ENCODE data around the gene IFIT5. TPM values are rescaled to one million over a fixed set of nuclear protein-coding genes. Genes with fewer than 3 reads are reported as not detected.

IFIT5 gene
- total RNA-seq, 2 experiments from 2014 or later: 25.2 to 25.9 TPM

GRCh38 chr10:89369156-89370105 is 44.9 kb upstream of the IFIT5 start:
- Mint-ChIP-seq H3K27me3 (no peaks in the 10 kb centered on the region), H3K9me3 (no peaks in the 10 kb centered on the region), H3K36me3 (ENCODE audit: low read depth) (no peaks in the 10 kb centered on the region), H3K27ac (no peak overlapping the region), H3K4me1 (ENCODE audit: low read depth) (peaks cover 7% of the 10 kb centered on the region), H3K4me3 (no peak overlapping the region)
- ChIA-PET POLR2A (interaction anchor here (1.1 to 1.7 kb wide), 5 partner anchors 22 to 68 kb away, joined by 3 to 12 read pairs (median 6); partner anchors contain the start of genes IFIT2 and IFIT5), CTCF (interaction anchor here (0.5 to 1.8 kb wide), 13 partner anchors 8 to 118 kb away, joined by 3 to 7 read pairs (median 4); partner anchors contain the start of genes IFIT1, IFIT2, IFIT3 and LIPA)
- Histone ChIP-seq H3K27me3 (ENCODE audit: control insufficient read depth in 1 of 2, insufficient read depth in 2 of 2, low read length in 2 of 2) (no peaks in the 10 kb centered on the region), H3K4me1 (ENCODE audit: insufficient read depth, low read length) (peaks cover 7% of the 10 kb centered on the region), H3K9me3 (ENCODE audit: control insufficient read depth in 1 of 2, insufficient read depth in 1 of 2, low read length in 2 of 2) (no peaks in the 10 kb centered on the region), H3K4me3 (ENCODE audit: low read length) (no peak overlapping the region), H3K27ac (ENCODE audit: low read depth in 1 of 2, low read length in 2 of 2) (no peak overlapping the region), H3K36me3 (ENCODE audit: insufficient read depth, low read length) (no peaks in the 10 kb centered on the region)
- TF ChIP-seq CTCF (IDR thresholded peaks at IDR 0.05): peak; percentile 58
- intact Hi-C loops (cut with DNase I, micrococcal nuclease): loop anchor here (2.0 to 5.0 kb wide), 3 partner anchors 67 to 193 kb away; partner anchors contain the start of gene IFIT2 (in 1 of the 2)
- DNase-seq: peak in 5 of 14 experiments; percentile 8 to 55 (median 39)
- peak; percentile 46 for ATAC-seq (ENCODE audit: poor library complexity)

GRCh38 chr10:89371079-89371478 is 43.3 kb upstream of the IFIT5 start:
- CTCF ChIA-PET: no interaction called here
- intact Hi-C loops (cut with DNase I, micrococcal nuclease): loop anchor here in 1 of 2 experiments (5.0 kb wide), 1 partner anchor 191 kb away; no protein-coding TSS in a partner anchor
- Histone ChIP-seq H3K27me3 (ENCODE audit: control insufficient read depth in 1 of 2, insufficient read depth in 2 of 2, low read length in 2 of 2) (no peaks in the 10 kb centered on the region), H3K9me3 (ENCODE audit: control insufficient read depth in 1 of 2, insufficient read depth in 1 of 2, low read length in 2 of 2) (no peaks in the 10 kb centered on the region), H3K27ac (ENCODE audit: low read depth in 1 of 2, low read length in 2 of 2) (no peak overlapping the region), H3K4me3 (ENCODE audit: low read length) (no peak overlapping the region), H3K36me3 (ENCODE audit: insufficient read depth, low read length) (no peaks in the 10 kb centered on the region), H3K4me1 (ENCODE audit: insufficient read depth, low read length) (peaks cover 7% of the 10 kb centered on the region)
- H3K9me3 Mint-ChIP-seq: no peaks in the 10 kb centered on the region
- no peak overlapping the region for H3K27ac Mint-ChIP-seq
- H3K36me3 Mint-ChIP-seq (ENCODE audit: low read depth): no peaks in the 10 kb centered on the region
- ATAC-seq (ENCODE audit: poor library complexity) (no peak), DNase-seq (no peak)
- H3K27me3 Mint-ChIP-seq: no peaks in the 10 kb centered on the region
- no peak for TF ChIP-seq CTCF (IDR thresholded peaks at IDR 0.05)
- POLR2A ChIA-PET: no interaction called here
- no peak overlapping the region for H3K4me3 Mint-ChIP-seq
- peaks cover 7% of the 10 kb centered on the region for H3K4me1 Mint-ChIP-seq (ENCODE audit: low read depth)

- intact Hi-C loops (cut with DNase I, micrococcal nuclease): loop anchor here in 1 of 2 experiments (5.0 kb wide), 1 partner anchor 190 kb away; no protein-coding TSS in a partner anchor
- no peaks in the 10 kb centered on the region for H3K27me3 Mint-ChIP-seq
- H3K36me3 ChIP-seq (ENCODE audit: insufficient read depth, low read length): no peaks in the 10 kb centered on the region
- peaks cover 7% of the 10 kb centered on the region for H3K4me1 ChIP-seq (ENCODE audit: insufficient read depth, low read length)
- ATAC-seq (ENCODE audit: poor library complexity): no peak
- no peak overlapping the region for H3K4me3 Mint-ChIP-seq
- ChIA-PET POLR2A (no interaction called here), CTCF (no interaction called here)
- H3K27me3 ChIP-seq (ENCODE audit: control insufficient read depth in 1 of 2, insufficient read depth in 2 of 2, low read length in 2 of 2): no peaks in the 10 kb centered on the region
- no peak overlapping the region for H3K27ac ChIP-seq (ENCODE audit: low read depth in 1 of 2, low read length in 2 of 2)
- H3K9me3 ChIP-seq (ENCODE audit: control insufficient read depth in 1 of 2, insufficient read depth in 1 of 2, low read length in 2 of 2): no peaks in the 10 kb centered on the region
- peaks cover 7% of the 10 kb centered on the region for H3K4me1 Mint-ChIP-seq (ENCODE audit: low read depth)
- no peak overlapping the region for H3K4me3 ChIP-seq (ENCODE audit: low read length)
- H3K27ac Mint-ChIP-seq: no peak overlapping the region
- H3K9me3 Mint-ChIP-seq: no peaks in the 10 kb centered on the region
- no peak for DNase-seq
- H3K36me3 Mint-ChIP-seq (ENCODE audit: low read depth): no peaks in the 10 kb centered on the region
- TF ChIP-seq CTCF (IDR thresholded peaks at IDR 0.05): no peak
Measured at GRCh38 chr10:89371987-89372386, 42.4 kb upstream of the IFIT5 start.
